Measurements from ENCODE around the gene REC8.
"Not testable (repeated sequence)": the region's sequence is repeated elsewhere in the genome, so short reads cannot be mapped to it uniquely, and the experiment has no call there.

REC8 gene

GRCh38 chr14:24204163-24205146 is 32.6 kb downstream of the REC8 start:
- DNase-seq (ENCODE audit: low spot score): no peak

DNA sequence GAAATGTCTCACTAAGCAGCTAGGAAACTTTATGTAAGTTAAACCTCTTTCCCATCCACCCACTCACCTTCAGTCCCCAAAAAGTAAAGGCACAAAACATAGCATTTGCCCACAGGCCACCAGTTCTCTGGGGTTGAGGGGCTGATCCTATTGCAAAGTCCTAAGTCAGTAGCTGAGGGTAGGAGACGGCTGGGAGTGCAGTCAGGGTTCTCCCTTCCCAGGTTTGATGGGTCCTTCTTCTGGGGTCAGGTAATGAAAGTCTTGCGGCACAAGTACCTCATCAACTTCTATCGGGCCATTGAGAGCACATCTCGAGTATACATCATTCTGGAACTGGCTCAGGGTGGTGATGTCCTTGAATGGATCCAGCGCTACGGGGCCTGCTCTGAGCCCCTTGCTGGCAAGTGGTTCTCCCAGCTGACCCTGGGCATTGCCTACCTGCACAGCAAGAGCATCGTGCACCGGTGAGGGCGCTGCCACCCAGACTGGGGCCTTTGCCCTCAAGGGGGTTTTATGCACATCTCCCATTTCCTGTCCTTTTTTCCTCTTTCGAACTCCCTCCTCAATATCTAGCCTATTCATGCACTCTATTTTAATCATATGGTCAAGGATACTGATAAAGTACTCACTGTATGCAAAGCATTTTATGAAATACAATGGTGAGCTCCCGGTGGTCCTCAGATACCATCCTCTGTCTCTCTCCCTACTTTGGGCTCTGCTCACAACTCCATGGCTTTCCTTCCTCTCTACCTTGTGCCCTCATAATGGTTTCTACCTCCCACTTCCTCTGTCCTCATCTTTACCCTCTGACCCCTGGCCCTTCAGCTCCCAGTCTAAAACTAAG is 34.6 kb downstream of the REC8 start:
- no peak for DNase-seq (ENCODE audit: low spot score)

- no peak for DNase-seq (ENCODE audit: low spot score)
These were observed 35.2 kb downstream of the REC8 start for GRCh38 chr14:24207104-24207551.

DNA sequence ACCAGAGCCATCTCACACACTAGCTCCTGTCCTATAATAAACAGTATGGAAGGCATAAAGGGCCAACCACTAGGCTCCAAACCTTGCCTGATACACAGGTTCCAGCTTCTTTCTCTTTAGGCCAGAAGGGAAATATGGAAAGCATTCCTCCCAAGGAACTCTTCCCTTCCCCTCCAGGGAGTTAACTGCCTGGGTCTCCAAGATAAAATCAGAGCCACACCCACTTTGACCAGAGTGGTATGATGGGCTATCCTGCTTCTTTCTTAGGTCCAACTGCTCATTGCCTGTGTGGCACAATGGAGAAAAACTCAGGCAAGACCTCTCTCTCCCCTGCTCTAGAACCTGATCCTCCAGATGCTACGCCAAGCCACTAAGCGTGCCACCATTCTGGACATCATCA is 35.7 kb downstream of the REC8 start:
- DNase-seq (ENCODE audit: low spot score): no peak

- DNase-seq (ENCODE audit: low spot score): no peak
These were observed 39.4 kb downstream of the REC8 start for GRCh38 chr14:24211311-24211710.

DNA sequence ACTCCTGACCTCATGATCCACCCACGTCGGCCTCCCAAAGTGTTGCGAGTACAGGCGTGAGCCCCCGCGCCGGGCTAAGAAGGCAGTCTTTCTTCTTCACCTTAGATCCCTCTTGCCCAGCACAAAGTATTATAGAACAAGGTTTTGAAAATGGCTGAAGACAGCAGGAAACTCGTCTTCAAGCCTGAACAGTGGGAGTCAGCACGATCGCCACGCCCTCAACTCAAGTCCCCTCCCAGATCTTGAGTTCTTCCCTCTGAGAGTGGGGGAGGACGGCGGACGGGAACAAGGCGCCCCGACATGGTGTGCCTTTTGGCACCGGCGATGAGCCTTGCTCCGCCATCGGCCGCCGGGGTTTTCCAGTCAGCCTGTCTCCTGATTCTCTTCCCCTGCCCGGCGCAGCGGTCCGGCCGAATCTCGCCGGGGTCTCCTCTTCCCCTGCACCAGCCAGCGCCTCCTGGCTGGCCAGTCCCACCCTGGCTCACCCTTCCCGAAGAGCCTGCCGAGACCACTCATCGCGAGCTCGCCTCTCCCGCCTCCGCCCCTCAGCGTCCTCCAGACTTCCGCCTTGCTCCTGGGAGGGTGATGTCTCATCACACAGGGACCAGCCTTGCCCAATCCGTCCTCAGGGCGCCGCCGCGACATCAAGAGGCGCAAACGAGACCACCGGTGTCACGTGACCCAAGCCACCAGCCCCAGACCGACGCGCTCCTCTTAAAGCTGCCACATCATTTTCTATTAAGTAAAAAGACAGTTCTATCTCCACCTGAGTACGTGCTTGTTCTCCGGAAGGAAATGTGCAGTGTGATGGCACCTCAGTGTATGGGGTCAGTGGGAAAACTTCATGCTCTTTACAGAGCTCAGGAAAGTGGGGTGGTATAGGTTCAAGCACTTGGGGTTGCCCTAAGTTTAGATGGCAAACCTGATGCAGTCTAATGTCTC is 41.3 kb downstream of the REC8 start, which contains the start of gene CHMP4A:
Gene CHMP4A (minus strand): TSS at position 565 of the 942 bp plus-strand sequence. CDS start 49 bp downstream, at position 516.
- DNase-seq (ENCODE audit: low spot score): peak; percentile 88

- DNase-seq (ENCODE audit: low spot score): no peak
These were observed 42.2 kb downstream of the REC8 start for GRCh38 chr14:24213866-24214662.

DNA sequence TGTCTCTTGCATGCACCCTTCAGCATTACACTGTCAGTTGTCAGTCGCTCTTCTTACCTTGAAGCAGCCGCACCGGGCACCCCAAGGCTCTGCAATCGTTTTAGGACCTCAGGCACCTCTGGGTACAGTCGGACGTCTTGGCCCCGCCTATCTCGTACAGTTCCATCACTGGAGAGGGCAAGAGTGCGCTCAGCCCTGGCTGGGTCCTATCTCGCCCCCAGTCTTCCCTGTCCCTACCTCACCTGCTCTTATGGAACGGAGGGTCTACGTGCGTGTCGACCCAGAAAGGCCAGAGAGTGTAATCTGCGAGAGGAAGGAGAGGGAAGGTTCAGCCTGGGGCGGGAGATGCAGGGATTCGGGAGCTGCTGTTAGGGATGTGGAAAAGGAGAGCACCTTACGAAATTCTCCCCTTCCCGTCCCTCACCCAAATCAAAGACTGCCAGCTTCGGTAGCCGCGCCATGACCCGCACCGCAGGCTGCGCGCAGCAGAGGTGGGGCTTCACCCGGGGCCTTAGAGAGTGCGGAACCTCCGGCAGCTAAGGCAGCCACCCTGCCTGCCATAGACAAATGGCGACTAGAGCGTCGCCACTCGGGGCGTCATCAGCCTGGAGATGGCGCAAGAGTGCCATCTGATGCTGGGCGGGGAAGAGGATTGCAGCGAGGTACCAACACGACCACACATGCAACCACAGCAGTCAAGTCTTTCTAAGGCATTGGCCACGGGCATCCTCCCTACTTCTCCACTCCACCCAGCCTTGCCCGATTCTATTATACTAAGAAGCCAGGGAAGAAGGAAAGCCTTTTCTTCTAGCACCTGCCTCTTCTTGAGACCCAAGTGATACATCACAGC is 43.8 kb downstream of the REC8 start, which contains the start of gene MDP1:
Gene MDP1 (minus strand): TSS at position 572 of the 850 bp plus-strand sequence. CDS start 111 bp downstream, at position 461.
- DNase-seq (ENCODE audit: low spot score): peak; percentile 89

- no peak for DNase-seq (ENCODE audit: low spot score)
These were observed 44.4 kb downstream of the REC8 start for GRCh38 chr14:24216345-24216699.

DNA sequence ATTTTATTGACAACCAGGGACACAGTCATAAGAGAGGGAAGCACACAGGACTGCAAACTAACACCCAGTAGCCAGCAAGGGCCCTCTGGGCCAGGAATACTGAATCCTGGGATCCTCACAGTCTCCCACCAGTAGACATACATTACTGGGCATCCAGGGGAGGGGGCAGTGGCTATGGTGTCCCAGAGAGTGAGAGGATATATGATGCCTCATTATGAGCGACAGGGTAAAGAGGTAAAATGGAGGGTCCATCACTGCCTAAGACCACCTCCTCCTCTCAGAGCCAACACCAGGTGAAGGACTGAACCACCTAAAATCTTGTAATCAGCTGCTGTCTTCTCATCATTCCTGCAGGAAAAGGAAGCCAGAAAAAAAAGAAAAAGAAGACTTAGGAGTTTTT is 45.0 kb downstream of the REC8 start:
- DNase-seq (ENCODE audit: low spot score): not testable (repeated sequence)

DNA sequence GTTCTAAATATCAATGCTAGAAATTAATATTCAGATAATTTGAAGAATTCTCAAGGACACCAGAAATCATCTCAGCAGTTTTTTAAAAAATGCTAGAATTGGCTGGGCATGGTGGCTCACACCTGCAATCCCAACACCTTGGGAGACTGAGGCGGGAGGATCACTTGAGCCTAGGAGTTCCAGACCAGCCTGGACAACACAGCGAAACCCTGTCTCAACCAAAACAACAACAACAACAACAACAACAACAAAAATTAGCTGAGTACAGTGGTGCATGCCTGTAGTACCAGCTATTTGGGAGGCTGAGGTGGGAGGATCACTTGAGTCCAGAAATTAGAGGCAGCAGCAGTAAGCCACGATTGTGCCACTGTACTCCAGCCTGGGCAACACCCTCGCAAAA is 47.2 kb downstream of the REC8 start:
- no peak for DNase-seq (ENCODE audit: low spot score)

DNA sequence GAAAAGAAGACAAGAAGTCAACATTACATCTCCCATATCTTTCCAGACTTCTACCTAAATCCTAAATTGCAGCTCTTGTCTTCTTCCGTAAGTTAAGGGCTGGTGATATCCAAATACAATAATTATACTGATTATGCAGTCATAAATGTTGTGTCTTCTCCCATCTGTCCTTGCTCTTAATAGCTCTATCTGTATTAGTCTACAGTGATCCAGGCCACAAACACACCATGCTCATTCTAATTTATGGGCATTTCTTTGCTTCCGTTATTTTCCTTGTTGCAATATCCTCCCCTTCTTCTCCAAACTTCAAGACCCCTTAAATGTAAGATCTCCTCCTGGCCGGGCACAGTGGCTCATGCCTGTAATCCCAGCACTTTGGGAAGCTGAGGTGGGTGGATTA is 47.6 kb downstream of the REC8 start:
- DNase-seq (ENCODE audit: low spot score): no peak

- DNase-seq (ENCODE audit: low spot score): not testable (repeated sequence)
These were observed 51.1 kb downstream of the REC8 start for GRCh38 chr14:24222987-24223386.

- DNase-seq (ENCODE audit: low spot score): no peak
These were observed 52.8 kb downstream of the REC8 start for GRCh38 chr14:24224618-24225071.

- DNase-seq (ENCODE audit: low spot score): no peak
These were observed 54.6 kb downstream of the REC8 start for GRCh38 chr14:24226473-24226872.

DNA sequence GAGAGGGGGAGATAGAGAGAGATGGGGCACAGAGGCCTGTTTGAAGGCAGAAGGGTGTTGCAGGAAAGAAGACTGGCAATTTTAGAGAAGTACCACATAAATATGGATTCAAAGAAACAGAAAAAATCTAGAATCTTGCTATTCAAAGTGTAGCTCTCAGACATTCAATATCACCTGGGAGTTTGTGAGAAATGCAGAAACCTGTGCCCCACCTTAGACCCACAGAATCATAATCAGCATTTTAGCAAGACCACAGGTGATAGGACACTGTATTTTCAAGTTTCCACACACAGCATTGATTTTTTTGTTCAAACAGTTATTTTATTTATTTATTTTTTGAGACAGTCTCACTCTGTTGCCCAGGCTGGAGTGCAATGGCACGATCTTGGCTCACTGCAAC is 57.0 kb downstream of the REC8 start:
- DNase-seq (ENCODE audit: low spot score): no peak
